Measurements from ENCODE around the gene TMEM260.

DNA sequence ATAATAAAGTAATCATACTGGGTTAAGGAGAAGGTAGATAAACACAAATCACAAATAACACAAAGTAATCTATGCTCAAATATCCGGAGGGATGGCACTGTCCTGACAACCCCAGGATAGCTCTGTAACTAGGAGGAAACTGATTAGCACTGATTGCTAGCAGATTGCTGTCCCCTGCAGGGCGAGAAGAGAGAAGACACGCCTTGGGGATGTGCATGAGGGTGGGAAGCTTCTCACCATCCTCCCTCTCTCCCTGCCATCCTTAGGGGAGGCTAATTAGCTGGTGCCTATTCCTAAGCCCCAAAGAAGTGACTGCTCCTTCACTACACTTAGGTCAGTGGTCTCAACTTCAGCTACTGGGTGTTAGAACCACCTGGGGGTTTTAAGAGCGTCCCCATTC, 27.0 kb upstream of the TMEM260 start:
- TF ChIP-seq POLR2A (IDR thresholded peaks at IDR 0.05) (no peak), EP300 (IDR thresholded peaks at IDR 0.05) (no peak), POLR2AphosphoS5 (IDR thresholded peaks at IDR 0.05) (no peak)
- TF ChIP-seq, protein P1, sequence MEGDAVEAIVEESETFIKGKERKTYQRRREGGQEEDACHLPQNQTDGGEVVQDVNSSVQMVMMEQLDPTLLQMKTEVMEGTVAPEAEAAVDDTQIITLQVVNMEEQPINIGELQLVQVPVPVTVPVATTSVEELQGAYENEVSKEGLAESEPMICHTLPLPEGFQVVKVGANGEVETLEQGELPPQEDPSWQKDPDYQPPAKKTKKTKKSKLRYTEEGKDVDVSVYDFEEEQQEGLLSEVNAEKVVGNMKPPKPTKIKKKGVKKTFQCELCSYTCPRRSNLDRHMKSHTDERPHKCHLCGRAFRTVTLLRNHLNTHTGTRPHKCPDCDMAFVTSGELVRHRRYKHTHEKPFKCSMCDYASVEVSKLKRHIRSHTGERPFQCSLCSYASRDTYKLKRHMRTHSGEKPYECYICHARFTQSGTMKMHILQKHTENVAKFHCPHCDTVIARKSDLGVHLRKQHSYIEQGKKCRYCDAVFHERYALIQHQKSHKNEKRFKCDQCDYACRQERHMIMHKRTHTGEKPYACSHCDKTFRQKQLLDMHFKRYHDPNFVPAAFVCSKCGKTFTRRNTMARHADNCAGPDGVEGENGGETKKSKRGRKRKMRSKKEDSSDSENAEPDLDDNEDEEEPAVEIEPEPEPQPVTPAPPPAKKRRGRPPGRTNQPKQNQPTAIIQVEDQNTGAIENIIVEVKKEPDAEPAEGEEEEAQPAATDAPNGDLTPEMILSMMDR (IDR thresholded peaks at IDR 0.05) = no peak
